Daoy (cell line): ENCODE data around the gene NCKAP5. TPM values are rescaled to one million over a fixed set of nuclear protein-coding genes. Genes with fewer than 3 reads are reported as not detected.
"Not testable (repeated sequence)": the region's sequence is repeated elsewhere in the genome, so short reads cannot be mapped to it uniquely, and the experiment has no call there.

Experiments
- DNase-seq: peaks from one replicate; pipeline ENCODE4 v3.0.0-alpha.2; 2015; ENCODE audit warnings: low read depth
- total RNA-seq: library from RNA; depleted of rRNA; stranded (reverse); fragments of >200 nt; shearing (Covaris generic); gene quantifications from 2 replicates; pipeline ENCODE4 v1.2.3, GENCODE V29; 2014

NCKAP5 gene
- total RNA-seq, 1 experiment from 2014 or later: 8.4 TPM

DNA sequence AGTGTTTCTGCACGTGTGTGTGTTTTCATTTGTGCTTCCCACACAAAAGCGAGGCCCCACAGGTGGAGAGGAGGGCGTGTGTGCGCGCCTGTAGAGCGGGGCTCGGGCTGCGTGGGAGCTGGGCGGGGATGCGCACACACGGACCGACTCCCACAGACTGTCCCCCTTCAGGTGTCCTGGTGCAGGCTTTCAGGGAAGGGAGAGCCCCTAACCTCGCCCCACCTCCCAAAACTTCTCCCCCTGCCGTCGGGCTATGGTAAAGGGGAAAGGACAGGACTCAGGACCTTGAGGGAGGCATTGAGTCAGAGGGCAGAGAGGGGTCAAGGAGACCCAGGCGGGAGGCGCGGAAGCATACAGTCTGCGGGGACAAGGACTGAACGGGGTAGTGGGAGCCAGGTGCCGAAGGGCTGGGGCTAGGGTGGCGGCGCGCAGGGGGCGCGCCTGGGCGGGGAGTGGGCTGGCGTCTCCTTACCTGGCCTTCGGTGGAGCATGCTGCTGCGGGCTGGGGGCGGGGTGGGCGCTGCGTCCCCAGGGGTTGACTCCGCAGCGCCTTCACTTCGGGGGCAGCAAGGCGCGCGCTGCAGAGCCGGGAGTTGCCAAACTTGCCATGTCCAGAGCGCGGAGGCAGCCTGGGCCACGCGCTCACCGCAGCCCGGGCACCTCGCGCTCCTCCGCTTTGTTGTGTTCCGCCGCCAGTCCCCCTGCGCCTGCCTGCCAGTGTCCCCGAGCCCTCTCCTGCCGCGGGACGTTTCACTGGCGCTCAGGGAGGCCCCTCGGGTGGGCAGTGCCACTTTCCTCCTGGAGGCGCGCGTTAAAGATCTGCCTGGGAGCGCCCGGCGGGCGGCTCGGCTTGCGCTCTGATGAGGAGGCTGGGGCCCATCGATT, 302.0 kb downstream of the NCKAP5 start:
- peak; percentile 58 for DNase-seq

DNA sequence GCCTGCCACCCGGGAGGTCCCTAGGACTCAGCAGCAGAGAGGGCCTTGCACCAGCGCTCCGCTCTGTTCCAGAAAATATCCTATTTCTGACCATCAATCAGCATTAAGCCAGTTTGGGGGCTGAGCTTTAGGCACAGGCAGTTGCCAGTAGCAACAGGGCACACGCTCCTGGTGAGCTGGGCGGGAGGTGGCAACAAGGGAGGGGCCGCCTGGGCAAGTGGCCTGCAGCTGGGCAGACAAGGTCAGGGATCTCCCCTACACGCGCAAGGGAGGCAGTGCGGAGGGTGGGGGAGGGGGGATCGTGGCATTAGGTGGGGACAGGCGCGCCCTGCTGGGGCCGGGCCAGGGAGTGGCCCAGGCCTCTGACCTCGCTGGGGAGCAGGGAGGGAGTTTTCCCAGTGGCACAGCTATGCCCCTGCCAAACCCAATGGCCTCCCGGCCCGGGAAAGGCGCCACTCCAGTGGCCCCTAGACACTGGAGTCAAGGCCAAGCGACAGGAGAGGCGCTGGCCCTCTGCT, 302.8 kb downstream of the NCKAP5 start:
- DNase-seq: peak; percentile 71

DNA sequence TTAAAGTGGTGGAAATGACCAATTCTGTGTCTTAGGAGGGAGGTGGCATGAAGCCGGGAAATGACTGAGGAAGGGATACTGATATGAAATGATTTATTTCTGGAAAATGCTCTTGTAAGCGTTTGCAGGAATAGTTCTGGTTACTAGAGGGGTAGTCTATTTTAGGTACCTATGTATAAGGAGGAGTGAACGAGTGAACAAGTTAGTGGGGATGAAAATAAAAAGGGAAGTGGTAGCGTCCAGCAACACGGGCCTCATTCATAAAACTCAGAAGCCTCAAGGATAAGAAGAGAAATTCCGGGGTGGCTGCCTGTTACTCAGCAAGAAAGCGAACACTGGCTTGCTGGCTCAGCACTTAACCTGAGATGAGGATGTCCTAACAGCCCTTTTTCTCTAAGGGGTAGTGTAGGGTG, 303.3 kb downstream of the NCKAP5 start:
- no peak for DNase-seq

DNA sequence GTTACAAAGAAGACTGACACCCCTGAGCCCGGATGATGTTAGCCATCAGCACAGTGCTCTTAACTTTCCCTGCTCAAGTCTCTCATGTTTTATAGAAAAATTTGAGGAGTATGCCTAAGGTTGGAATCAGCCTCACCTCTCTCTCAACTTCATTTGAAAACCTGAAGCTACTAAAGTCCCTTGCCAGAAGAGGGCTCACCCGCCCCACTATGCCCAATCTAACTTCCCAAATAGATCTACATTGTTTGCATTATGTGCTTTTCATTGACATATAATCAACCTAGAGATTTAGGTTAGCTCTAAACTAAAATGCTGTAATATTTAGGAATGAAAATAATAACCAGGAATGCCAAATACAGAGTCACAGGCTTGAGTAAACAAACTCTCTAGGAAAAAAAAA, 305.4 kb downstream of the NCKAP5 start:
- peak; percentile 14 for DNase-seq

DNA sequence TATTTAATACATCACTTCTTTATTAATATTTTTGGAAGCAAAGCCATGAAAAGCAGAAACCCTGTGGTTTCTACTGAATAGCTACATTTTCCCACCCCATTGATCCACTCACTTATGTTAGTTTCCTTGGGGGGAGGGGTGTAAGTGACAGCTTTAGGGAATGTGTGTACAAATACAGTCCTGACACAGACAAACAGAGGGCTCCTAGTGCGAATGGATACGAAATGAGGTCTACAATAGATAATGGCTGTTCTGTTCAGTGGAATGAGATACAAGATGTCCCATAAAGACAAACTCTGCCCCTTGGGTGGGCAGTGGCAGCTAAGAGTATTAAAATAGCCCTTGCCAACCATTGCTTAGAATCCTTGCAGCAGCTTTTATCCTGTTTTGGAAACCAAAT, 312.9 kb downstream of the NCKAP5 start:
- DNase-seq: no peak

DNA sequence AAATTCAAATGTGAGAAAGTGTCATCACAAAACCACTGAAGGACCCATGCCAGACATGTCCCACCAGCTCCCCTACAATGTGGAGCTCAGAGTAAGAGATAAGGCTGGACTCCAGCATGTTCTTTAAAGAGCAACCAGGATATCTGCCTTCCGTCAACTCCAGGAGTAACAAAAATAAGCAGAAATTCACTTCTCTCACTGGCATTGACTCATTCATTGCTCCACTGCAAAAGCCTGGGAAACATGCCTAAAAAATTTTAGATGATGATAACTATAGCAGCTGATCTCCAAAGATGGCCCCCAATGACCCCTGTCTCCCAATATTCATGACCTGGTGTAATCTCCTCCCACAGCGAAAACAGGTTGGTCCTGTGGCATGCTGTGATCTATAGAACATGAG, 314.5 kb downstream of the NCKAP5 start:
- DNase-seq: no peak

DNA sequence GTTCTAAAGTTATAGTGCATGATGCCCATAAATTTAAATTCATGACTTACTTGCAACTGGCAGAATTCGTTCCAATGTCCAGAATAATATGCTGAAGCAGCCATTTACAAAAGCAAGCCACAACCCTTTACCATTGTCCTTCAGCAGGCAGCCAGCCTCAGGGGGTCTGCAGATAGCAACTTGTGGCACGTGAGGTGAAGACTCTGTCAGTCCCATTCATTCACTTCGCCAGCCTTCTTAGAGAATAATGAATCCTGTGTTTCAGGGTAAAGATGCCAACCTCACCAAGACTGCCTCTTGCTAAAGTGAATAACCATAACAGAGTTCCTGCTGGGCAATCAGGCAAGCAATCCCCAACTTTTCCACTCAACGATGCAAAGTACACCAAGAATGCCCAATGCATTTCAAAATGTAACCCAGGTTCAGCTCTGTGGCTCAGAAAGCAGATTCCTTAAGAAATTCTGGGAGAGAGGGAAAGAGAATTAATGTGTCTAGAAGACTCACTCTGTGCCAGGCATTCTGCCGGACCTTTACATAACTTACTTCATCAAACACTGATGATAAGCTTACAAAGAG, 315.4 kb downstream of the NCKAP5 start:
- no peak for DNase-seq

DNA sequence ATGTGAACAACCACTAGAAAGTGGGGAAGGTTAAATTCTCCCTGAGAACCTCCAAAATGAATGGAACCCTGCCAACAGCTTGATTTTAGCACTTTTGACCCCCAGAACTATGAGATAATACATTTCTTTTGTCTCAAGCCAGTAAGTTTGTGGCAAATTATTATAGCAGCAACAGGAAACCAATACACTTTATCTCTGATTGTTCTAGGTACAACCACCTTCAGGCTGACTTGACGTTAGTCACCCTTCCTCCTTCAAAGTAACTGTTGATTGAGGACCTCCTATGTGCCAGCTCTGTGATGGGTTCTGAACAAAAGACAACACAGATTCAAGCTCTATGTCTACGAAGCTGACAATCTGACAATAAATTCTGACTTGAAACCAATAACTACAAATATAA, 318.9 kb downstream of the NCKAP5 start:
- DNase-seq: no peak

DNA sequence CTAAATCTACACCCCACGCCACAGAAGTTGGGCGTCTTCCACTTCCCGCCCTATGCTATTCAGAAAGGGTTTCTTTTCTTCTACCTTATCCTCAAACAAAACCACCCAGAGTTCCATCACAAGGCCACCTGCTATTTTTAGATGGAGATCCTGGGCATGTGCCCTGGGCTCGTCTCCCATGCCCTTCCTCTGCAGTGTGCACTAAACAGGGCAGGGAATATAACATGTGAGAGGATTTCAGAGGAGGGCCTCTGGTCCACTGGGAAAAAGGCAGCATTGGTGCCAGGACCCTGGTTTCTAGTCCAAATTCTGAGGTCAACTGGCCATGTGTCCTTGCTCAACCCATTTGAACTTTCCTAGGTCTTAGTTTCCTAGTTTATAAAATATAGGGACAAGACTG, 320.0 kb downstream of the NCKAP5 start:
- no peak for DNase-seq

DNA sequence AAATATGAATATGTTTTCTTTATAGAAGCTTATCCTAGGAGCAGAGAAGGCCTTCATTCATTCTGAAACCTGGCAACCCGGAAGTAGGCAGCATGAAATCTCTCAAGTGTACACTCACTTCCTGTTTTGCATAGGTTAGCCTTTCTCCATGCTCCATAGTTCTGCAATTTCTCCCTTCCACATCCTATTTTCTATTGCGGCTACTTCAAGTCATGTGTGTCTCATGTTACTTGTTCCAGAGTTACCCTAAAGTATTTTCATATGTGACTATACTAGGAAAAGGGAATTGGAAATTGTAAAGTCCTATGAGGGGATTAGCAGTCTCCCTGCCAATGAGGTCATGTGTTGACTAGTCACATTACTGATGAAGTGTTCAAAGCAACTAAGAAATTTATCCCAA, 320.6 kb downstream of the NCKAP5 start:
- DNase-seq: peak; percentile 30

DNA sequence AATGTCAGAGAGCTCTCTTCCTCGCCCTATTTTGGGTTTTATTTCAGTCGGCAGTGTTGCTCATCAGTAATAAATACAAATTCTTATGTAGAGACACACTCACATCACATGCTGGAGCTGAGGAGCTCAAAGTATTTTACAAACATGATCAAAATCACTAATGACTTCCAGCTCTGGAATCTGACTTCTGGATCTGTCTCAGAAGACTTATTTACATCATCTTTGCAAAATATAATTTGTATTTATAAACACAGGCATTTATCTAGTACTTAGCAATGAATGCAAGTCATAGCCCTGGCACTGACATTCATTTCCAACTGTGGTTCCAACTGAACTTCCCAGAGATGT, 327.1 kb downstream of the NCKAP5 start:
- no peak for DNase-seq

DNA sequence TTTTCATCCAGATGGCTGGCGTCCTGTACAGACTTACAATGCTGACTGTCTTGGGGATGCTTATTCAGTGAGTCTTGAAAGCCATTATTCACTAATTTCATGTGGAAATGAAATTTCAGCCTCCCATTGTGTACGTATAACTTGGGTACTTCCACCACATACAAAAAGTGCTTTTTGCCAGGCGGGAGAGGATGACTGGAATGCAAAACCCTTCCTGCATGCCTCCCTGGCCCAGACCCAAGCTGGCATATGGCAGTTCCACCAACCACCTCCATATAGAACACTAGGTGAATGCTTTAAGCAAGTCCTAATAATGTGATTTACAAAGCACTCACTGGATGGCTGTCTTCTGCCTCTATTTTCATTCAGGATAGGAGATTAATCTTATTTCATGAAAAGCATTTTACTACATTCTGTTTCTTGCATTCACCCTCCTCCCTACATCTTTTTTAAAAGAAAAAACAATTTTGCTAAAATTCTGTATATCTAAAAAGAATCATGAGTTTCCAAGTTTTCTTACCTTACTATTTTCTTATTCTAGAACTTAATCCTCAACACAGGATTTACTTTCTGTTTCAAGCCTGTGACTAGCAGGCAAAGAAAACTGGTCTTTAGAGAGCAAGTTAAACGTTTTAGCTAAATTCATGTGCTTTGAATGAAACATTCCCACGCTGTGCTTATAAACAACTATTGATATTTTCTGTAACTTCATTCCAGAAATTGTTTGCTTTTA, 327.6 kb downstream of the NCKAP5 start:
- peak; percentile 52 for DNase-seq

DNA sequence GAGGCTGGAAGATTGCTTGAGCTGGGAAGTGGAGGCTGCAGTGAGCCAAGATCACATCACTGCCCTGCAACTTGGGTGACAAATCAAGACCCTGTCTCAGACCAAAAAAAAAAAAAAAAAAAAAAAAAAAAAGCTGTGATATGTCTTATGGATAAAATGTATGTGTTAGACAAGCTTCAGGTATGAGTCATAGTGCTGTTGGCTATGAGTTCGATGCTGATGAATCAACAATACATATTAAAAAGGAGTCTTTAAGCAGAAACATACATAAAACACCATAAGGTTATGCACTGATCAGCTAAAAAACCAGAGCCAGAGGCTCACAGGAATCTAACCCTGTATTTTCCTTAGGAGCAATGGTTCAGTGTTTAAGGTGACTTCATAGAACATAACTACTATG, 332.3 kb downstream of the NCKAP5 start:
- peak; percentile 24 for DNase-seq

DNA sequence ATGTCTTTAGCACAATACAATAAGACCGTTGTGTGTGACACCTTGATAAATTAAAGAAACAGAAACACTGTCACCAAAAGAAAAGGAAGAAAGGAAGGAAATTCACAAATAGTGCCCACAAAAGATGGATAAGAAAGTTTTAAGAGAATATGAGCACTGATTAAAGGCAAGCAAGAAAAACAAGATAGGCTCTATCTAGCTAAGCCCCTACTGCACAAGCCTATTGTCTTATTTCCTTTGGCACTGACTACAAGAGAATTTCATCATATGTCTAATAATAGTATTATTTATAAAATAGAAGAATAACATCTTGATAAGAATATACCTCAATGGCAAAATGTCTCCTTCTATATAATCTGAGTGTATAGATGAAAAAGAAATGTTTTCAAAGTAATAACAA, 335.7 kb downstream of the NCKAP5 start:
- DNase-seq: no peak

DNA sequence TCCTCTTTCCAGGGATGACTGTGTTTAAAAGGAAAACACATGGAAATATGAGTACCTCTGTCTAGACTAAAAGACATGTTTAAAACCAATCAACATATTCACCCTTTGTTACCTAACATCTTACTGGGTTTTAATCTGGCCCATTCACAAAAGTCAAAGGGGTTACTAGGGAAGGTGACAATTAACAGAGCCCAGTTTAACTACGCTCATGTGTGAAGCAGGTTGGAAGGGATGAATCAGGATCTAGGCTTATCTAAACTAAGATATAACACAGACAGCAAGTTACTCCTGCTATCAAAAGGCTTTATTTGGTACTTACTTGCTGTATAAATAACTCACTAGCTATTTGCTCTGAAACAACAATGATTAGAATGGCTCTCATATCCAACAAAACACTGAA, 337.0 kb downstream of the NCKAP5 start:
- DNase-seq: no peak

DNA sequence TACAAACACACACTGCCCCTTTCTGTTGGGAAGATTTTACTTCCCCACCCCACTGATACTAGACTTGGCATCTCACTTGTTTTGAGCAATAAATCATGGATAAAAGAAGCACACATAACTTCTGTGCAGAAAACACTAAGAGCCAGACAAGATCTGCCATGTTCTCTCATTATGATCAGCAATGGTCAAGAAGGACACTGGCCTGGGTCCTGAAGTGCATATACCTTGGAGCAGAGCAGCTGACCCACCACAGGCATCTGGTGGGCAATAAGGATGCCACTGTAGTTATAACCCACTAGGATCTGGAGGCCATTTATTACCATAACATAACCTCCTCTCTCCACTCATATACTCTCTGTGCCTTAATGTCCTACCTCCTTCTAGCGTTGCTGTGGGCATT, 338.3 kb downstream of the NCKAP5 start:
- no peak for DNase-seq

DNA sequence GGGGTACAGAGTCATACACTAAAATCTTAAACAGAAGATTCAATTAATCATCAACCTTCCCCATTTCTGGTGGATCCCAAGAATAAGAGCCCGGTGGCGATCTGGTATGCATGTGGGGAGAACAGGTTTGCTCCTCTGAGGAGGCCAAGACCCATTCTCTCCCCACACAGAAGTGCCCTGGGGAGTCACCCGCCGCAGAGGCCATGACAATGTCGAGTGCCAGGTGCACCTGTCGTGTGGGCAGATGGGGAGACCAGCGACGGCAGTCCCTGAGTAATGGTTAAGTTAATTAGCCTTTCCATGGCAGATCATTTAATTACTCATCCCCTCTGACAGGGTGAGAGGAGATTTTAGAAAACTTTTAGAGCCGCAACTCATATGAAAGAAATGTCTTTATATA, 345.0 kb downstream of the NCKAP5 start:
- no peak for DNase-seq

DNA sequence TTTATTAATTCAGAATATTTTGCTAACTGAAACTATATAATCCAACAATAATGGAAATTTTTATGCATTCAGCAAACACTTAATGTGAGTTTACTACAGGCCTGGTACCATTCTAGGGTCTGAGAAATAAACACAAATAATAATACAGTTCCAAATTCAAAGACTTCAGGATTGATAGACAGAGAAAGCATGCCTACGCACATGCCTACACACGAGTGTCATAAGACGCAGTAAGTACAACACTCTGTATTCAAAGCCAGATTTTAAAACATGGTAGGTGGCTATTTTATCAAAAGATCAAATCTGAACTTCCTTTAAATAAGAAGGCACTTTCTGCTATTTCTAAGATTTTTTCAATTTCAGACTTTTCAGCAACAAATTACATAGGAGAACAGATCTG, 346.9 kb downstream of the NCKAP5 start:
- no peak for DNase-seq

DNA sequence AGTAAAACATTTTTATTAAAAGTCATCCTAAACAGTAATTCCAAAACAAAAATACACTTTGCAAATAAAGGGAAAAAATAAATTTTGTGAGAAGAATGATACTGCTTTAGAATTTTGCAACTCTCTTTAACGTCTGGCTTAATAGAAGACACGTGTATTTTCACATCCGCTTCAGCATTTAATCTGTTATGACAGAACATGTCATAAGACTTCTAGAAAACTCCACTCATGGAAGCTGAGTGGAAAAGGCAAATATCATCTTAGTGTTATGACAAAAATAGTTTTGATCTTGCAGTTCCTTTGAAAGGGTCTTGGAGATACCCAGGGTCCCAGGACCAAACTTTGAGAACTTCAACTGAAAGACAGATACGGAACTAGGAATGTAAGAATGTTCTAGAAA, 350.1 kb downstream of the NCKAP5 start:
- no peak for DNase-seq

DNA sequence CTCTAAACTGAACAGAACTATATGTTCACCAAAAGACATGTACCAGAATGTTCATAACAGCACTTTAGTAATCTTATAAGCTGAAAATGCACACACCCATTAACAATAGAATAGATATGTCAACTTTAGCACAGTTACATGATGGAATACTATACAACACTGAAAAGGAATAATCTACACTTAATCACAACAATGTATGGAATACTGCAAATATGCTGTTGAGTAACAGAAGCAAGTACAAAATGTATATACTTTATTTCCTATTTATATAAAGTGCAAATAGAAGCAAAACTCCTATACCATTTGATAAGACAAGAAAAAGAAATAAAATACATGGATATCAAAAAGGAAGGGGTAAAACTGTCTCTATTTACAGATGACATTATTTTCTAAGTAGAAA, 352.8 kb downstream of the NCKAP5 start:
- DNase-seq: no peak

DNA sequence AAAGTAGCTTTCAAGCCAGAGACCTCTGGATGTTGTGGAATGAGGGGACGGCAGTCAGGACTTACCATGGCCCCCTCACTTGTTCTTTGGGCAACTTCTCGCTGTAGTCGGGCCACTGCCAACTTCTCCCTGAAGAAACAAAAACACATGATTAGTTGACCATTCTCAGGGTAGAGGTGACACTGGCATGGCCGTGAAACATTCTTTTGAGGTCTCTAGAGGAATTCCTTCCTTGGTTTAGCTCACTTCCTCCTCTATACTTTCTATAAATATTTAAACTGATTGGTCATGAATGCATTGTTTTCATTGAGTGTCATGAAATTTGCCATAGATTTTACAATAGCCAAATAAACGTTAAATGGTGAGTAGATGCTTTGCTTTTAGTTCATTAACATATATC, 354.6 kb downstream of the NCKAP5 start:
- DNase-seq: no peak

DNA sequence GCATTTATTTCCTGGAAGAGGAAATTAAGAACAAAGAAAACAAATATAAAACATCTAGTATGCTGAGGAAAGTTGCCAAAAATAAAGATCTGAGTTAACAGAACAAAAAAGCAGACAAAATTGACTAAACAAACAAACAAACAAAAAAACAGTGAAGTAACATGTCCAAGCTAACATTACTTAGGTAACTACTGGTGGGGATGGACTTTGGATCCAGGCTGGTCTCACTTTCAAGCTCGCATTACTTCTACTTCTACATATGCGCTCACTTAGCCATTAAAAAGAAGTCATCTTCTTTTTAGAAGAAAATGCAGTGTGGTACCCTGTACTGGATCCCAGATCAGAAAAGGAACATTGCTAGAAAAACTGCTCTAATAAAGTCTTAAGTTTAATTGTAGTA, 358.9 kb downstream of the NCKAP5 start:
- DNase-seq: no peak

DNA sequence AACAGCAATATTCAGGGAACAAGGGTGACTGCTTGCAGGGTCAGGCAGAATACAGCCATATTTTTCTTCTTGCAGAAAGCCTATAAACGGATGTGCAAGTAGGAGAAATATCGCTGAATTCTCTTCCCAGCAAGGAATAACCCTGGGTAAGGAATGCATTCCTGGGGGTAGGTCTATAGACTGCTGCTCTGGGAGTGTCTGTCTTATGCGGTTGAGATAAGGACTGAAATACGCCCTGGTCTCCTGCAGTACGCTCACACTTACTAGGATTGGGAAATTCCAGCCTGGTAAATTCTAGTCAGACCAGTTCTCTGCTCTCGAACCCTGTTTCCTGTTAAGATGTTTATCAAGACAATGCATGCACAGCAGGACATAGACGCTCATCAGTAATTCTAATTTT, 361.6 kb downstream of the NCKAP5 start:
- not testable (repeated sequence) for DNase-seq
